GM15510 (cell line): Measurements from ENCODE around the gene UBALD1.

Source experiments
- POLR2A ChIP-seq: IDR thresholded peaks from 3 replicates; pipeline ENCODE4 v1.6.1; 2011; ENCODE audit warnings: borderline replicate concordance; ENCODE audit not compliant: insufficient read length; ENCODE audit errors: extremely low read depth

Gene UBALD1

GRCh38 chr16:4612474-4612931, 2.2 kb downstream of the UBALD1 start:
- no peak for TF ChIP-seq POLR2A

GRCh38 chr16:4611337-4612021, 3.2 kb downstream of the UBALD1 start:
- TF ChIP-seq POLR2A, result no peak

- TF ChIP-seq POLR2A, result no peak
These were observed 4.4 kb downstream of the UBALD1 start for GRCh38 chr16:4610011-4611005.

GRCh38 chr16:4609200-4610010, 5.3 kb downstream of the UBALD1 start:
- TF ChIP-seq POLR2A, result no peak

- TF ChIP-seq POLR2A, result no peak
These were observed 6.0 kb downstream of the UBALD1 start for GRCh38 chr16:4608704-4608980.

GRCh38 chr16:4607841-4608703, 6.6 kb downstream of the UBALD1 start:
- no peak for TF ChIP-seq POLR2A

- TF ChIP-seq POLR2A, result no peak
These were observed 8.3 kb downstream of the UBALD1 start for GRCh38 chr16:4606354-4606753.

GRCh38 chr16:4604401-4604800, 10.3 kb downstream of the UBALD1 start:
- TF ChIP-seq POLR2A, result no peak

GRCh38 chr16:4603624-4604170, 11.0 kb downstream of the UBALD1 start:
- TF ChIP-seq POLR2A, result no peak

GRCh38 chr16:4602331-4602730, 12.4 kb downstream of the UBALD1 start:
- TF ChIP-seq POLR2A, result no peak

- TF ChIP-seq POLR2A, result no peak
These were observed 12.9 kb downstream of the UBALD1 start for GRCh38 chr16:4601864-4602186.

- no peak for TF ChIP-seq POLR2A
These were observed 13.4 kb downstream of the UBALD1 start for GRCh38 chr16:4601036-4601863.

- TF ChIP-seq POLR2A, result no peak
These were observed 15.1 kb downstream of the UBALD1 start for GRCh38 chr16:4599545-4599944.
